HL-60/S4 treated with phorbol 12-myristate 13-acetate at 8.2 ng/mL for 4 days and 3 days (cell line): ENCODE measurements around the gene SLC15A1.

Experiments used
- in situ Hi-C: fragments of 300-500 bp; cut with MboI; formaldehyde crosslinking; loops from 2 replicates; pipeline ENCODE4 v1.15.0; 2022; ENCODE audit warnings: low sequenced_read_pairs

The SLC15A1 gene

DNA sequence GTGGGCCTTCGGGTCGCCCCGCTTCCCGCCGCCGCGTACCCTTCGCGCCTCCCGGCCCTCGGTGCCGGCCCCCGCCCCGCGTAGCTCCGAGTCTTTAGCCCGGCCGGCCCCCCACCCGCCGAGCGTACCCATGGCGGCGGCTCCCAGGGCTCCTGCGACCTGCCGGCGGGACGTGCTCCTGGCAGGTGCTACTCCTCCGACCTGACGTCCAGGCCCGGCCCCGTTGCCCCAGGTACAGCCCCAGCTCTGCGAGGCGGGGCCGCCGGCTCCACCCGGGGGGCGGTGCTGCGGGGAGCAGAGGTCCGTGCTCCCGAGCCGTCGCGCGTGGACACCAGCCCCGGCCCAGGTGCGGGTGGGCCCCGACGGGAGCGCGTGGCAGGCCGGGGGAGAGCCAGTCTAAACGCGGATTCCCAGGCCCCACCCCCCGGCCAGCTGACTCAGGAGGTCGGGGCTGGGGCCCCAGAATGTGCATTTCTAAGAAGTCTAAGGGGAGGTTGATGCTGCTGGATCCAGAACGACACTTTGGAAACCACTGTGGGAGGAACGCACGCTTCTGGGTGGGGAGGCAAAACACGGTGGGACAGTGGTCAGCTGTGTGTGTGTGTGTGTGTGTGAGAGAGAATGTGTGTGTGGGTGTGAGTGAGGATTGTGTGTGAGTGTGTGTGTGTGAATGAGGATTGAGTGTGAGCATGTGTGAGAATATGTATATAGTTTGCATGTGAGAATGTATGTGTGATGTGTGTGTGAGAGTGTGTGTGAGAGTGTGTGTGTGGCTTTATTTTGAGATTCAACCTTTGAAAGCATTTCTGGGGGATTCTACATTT lies at the start of gene SLC15A1:
Gene SLC15A1, minus strand, starts transcription at position 206 of the 824 bp plus-strand sequence. Its CDS starts 74 bp downstream, at position 132.
- in situ Hi-C loops: no loop called here

DNA sequence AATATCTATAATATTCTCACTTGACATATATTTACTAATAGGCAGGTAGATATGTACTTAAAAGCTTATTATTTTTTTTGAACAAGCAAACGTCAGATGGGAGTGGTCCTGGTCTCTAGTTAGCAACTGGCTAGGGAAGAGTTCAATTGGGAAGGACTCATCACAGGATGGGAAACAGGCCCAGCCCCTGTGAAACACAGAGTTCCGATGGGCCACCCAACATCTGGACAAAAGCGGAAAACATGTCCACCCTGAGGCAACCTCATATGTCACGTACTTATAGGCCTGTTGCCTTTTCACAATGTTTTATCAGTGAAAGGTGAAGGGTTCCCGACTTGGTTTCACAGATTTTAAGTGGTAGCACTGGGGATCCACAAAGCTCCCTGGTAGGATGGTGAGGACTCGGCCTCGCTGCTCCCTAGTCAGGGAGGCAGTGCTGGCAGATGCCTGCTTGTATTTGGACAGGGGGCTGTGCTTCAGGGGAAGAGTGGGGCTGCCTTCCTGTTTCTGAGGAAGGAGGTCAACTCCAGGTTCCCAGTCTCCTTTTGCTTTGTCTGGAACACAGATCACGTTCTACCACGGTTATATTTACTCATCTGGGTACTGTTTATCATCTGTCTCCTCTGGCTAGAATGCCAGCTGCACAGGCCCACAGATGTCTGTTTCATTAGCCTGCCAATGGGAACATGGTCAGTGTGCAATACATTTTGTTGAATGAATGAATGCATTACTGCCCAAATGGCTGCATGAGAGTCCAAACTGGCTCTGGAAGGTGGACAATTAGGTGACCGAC lies 49.4 kb upstream of the SLC15A1 start:
- in situ Hi-C loops: no loop called here

- in situ Hi-C loops: no loop called here
These were observed 47.6 kb upstream of the SLC15A1 start for GRCh38 chr13:98800078-98800477.

GRCh38 chr13:98798849-98799645 lies 46.6 kb upstream of the SLC15A1 start:
- in situ Hi-C loops: no loop called here

DNA sequence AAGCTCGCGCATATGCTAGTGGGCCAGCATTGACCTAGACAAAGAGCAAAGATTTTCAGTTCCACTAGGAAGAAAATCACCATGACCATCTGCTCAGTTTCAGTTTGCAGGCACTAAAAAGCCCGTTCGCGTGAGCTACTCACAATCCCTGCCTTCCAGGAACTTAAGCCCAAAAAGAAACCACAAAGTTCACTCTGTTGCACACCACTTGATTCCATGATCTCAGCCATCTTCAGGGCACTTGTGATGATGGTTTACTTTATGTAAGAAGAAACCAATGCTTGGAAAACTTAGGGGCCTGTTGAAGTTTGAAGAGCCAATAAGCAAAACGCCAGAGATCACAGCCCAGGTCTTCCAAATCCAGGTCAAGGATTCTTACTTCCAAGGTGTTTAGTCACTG lies 45.0 kb upstream of the SLC15A1 start:
- in situ Hi-C loops: no loop called here

DNA sequence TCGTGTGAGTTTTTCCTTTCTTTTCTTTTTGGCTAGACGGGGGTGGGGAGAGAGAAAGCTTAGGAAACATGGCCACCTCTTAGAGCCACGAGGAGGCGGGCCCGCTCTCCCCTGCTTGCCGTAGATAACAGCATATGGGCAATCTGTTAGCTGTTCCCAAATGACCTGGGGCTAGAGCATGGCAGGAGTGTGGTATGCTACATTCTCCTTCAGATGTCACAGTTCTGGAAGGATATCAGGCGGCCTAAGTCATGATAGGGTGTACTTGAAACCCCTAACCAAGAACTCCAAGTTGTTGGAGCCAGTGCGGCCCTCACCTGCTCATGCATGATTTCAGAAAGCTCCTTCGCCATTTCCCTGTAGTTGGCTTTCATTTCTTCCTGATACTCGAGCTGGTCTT lies 44.3 kb upstream of the SLC15A1 start:
- in situ Hi-C loops: no loop called here

GRCh38 chr13:98796191-98796590 lies 43.7 kb upstream of the SLC15A1 start:
- in situ Hi-C loops: no loop called here

GRCh38 chr13:98795220-98795619 lies 42.7 kb upstream of the SLC15A1 start:
- in situ Hi-C loops: no loop called here

DNA sequence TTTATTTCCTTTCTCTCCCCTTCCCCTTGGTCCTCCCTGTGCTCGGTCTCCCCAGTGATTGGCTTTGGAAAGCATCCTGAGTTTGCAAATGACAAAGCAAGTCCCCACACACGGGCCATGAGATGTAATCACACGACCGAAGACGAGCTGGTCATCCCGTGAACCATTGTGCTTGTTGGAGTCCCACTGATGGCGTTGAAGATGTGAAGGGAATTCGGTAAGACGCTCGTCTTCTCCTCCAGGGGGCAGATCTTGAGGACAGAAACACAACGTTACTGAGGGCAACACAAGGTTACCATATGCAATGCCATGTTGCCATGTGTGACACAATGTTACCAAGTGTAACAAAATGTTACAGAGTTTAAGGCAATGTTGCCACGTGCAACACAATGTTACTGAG lies 42.0 kb upstream of the SLC15A1 start:
- in situ Hi-C loops: no loop called here

DNA sequence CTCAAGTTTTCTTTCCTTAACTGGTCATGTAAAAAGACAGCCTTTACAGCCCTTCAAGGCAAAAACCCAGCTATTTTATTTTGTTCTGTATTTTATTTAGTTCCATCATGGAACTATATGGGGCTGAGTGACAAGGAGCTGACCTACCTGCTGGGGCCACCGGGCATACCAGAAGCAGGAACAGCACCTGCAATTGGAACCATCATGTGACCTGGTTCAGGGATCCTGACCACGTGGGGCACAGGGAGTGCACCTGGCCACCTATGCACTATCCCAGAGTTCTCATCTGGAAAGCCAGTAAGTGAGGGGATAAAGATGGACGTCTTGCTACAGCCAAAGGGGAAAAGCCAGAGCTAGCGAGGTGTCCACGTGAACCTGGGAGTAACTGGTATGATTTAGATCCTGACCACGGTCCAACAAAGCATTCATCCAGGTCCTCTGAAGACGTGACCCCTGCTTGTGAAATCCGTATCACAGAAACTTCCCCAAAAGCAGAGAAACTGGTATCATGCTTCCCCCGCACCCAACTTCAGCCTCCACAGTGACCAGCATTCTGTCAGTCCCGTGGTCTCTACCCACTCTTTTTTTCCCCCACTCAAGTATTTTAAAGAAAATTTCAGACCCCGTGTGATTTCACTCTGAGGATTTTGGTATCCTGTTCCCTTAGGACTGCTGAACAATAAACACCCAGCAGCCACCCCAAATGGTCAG lies 40.5 kb upstream of the SLC15A1 start:
- in situ Hi-C loops: no loop called here

GRCh38 chr13:98792321-98792720 lies 39.8 kb upstream of the SLC15A1 start:
- in situ Hi-C loops: no loop called here

DNA sequence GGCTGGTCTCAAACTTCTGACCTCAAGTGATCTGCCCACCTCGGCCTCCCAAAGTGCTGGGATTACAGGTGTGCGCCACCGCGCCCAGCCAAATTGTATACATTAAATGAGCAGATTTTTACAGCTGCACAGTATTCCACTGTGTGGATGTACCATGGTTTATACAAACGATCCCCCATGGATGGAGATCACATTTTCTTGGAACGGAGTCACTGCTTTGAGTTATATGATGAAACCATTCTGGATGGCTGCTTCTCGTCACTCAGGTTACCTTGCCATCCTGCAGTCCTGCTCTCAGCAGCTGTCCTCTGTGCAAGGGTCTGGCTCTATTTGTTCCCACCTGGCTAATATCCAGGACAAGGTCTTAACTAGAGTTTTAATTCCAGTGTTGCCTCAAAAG lies 39.1 kb upstream of the SLC15A1 start:
- in situ Hi-C loops: no loop called here

DNA sequence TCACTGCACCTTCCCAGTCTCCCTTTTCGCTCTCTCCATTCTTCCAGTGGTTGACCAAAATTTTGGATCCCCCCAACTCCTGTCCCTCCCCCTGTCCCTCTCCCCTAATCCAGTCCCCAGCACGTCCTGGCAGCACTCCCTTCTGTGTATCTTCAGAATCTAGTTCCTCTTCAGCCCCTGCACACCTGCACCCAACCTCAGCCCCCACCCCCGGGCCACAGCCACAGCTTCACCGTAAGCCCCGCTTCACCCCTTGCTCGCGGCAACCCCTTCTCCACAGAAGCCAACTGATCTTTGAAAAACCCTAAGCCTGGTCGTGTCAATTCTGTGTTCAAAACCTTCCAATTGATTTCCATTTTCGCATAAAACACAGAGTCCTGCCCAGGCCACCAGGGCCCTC lies 35.5 kb upstream of the SLC15A1 start:
- in situ Hi-C loops: no loop called here

DNA sequence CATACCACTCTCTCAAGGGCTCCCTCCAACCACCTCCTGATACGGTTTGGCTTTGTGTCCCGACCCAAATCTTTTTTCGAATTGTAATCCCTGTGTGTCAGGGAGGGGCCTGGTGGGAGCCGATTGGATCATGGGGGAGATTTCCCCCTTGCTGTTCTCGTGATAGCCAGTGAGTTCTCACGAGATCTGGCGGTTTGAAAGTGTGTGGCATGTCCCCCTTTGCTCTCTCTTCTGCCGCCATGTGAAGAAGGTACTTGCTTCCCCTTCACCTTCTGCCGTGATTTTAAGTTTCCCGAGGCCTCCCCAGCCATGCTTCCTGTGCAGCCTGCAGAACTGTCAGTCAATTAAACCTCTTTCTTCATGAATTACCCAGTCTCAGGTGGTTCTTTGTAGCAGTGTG lies 34.7 kb upstream of the SLC15A1 start:
- in situ Hi-C loops: no loop called here

GRCh38 chr13:98786023-98786422 lies 33.6 kb upstream of the SLC15A1 start:
- in situ Hi-C loops: no loop called here

DNA sequence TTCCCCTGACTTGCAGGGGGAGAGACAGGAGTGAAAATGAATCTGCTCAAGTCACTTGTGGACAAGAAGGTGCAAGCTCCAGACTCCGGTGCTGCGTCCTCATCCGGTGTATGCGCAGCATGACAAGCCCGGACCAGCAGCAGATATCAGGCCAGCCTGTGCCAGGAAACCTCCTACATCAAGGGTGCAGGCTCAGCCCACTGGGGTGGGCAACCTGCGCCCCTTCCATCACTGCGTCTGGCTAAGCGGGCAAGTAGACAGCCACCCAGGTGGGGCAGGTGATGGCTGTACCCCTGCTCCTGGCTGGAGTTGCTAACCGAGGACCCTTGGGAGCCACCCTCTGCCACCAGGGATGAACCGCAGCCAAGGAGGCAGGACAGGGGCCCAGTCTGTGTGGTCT lies 32.9 kb upstream of the SLC15A1 start:
- in situ Hi-C loops: no loop called here

DNA sequence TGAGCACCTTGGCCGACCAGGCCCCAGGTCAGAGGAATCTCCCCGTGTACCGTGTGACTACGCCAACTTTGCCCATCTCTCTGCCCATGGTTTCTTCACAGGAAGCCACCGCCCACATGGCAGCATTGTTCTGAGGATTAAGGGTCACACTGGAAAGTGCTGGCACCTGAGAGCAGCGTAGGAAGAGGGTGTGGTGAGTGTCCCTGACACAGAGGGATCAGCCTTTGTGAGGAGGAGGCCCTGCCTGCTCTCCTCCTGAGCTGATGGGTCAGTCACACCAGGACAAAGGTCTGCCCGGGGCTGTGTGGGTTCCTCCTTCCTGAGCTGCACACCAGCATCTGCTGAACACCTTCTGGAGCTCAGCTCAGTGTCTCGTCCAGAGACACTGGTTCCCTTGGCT lies 32.2 kb upstream of the SLC15A1 start:
- in situ Hi-C loops: no loop called here

DNA sequence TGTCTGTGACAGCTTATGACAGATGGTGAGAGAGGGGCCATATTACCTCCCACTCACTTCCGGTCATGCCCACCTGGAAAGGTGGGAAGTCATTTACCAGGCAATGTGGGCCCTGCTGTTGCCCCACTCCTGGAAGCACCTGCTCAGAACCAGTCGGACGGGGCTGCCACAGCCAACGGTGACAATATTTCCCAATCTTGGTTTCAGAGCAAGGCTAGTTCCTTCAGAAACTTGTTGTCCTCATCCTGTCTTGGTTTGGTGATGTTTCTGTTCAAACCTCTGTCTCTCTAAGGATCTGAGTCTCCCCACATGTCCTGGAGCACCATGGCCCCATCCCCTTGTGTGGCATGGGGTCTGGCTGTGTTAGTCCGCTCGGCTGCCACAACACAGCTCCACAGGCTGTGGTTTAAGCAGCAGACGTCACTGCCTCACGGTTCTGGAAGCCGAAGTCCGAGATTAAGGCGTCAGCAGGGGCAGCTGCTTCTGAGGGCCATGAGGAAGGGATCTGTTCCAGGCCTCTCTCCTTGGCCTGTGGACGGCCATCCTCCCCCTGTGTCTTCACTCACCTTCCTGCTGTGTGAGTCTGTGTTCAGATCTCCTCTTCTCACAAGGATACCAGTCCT lies 31.5 kb upstream of the SLC15A1 start:
- in situ Hi-C loops: no loop called here

- in situ Hi-C loops: no loop called here
These were observed 30.2 kb upstream of the SLC15A1 start for GRCh38 chr13:98782654-98783053.

DNA sequence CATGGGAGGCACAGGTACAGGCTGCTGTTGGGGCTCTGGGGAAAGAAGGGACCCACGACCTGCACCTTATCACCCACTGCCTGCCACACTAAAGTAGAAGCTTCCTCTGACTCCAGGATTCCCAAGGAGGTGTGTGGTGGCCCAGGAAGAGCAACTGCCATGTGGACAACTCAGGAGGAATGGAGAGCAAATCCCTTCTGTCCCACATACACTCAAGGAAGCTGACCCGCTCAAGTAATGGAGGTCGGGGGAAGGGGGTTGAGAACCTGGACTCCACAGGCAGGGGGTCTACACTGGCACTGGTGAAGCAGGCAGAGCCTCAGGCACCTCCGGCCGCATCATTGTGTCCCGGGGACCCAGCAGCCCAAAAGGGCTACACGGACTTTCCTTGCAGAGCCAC lies 29.4 kb upstream of the SLC15A1 start:
- in situ Hi-C loops: no loop called here
